GM10266 (cell line): ENCODE measurements around the gene NPR3.

ENCODE experiments used
- DNase-seq: peaks from one replicate; pipeline ENCODE4 v3.0.0; 2012; ENCODE audit errors: extremely low spot score
- TF ChIP-seq, protein P1 (sequence below): IDR thresholded peaks from 2 replicates; pipeline ENCODE4 v1.5.1; 2012; ENCODE audit warnings: mild to moderate bottlenecking, low read depth; ENCODE audit not compliant: control insufficient read depth, insufficient read depth; ENCODE audit errors: missing control alignments

NPR3 gene

DNA sequence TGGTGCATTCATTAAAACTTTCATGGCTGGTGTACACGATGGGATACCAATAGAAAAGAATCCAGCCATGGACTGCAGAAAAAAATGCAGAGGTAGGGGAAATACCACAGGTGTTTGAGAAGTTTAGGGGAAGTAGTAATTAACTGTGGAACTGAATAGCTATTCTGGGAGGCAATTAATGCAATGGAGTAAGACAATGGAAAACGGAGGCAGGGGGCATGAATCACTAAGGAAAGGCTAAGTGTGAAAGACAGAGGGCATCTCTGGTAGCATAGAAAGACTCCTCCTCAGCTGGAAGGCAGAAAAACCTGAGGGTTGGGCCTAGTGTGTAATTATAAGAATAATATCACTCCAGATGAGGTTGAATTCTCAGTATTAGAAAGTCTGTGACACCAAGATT is 30.9 kb upstream of the NPR3 start:
- no peak for DNase-seq
- TF ChIP-seq, protein P1, sequence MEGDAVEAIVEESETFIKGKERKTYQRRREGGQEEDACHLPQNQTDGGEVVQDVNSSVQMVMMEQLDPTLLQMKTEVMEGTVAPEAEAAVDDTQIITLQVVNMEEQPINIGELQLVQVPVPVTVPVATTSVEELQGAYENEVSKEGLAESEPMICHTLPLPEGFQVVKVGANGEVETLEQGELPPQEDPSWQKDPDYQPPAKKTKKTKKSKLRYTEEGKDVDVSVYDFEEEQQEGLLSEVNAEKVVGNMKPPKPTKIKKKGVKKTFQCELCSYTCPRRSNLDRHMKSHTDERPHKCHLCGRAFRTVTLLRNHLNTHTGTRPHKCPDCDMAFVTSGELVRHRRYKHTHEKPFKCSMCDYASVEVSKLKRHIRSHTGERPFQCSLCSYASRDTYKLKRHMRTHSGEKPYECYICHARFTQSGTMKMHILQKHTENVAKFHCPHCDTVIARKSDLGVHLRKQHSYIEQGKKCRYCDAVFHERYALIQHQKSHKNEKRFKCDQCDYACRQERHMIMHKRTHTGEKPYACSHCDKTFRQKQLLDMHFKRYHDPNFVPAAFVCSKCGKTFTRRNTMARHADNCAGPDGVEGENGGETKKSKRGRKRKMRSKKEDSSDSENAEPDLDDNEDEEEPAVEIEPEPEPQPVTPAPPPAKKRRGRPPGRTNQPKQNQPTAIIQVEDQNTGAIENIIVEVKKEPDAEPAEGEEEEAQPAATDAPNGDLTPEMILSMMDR: no peak

DNA sequence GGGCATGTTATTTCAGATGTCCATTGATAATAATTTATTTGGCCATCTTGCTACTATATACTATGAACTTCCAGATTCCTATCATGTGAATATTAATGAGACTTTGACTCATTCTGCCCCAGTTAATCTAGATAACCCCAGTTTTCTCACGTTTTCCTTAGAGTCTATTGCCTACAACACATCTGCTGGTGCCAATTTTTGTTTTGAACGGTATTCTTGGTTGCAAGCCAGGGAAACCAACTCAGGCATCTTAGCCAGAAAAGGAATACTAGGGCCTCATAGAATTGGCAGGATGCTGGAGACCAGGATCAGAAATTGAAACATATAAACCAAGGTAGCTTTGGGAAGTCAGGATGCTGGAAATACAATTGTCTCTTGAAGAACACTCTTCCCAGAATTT is 28.0 kb upstream of the NPR3 start:
- TF ChIP-seq, protein P1: no peak
- no peak for DNase-seq

GRCh38 chr5:32684260-32684659 is 26.9 kb upstream of the NPR3 start:
- no peak for DNase-seq
- TF ChIP-seq, protein P1: no peak

DNA sequence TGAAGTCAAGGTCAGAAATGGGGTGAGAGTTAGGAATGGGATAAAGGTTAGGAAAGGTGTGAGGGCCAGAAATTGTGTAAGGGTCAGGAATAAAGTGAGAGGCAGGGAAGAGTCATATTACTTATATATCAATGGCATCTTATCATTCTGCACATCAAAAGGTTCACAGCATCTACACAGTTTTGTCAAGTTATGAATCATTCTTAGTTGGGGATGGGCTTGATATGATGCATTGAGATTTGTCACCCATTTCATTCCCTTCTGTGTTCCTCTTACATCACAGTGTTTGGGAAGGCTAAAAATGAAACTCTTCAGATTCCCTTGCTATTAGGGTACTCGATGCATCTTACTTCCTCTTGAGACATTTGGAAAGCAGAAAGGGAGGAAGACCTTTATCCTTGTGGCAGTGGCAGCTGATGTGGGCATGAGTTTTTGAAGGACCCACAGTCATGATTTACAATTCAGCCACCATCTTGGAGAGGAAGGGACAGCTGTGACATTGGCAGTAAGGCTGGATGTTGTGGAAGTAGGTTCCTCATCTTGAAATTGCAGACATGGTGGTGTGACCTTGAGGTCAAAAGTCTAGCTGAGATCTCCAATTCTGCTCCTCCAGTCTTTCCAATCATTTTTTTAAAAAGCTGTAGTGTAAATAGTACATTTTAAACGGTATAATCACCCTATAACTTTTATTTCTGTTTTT is 24.2 kb upstream of the NPR3 start:
- TF ChIP-seq, protein P1: no peak
- DNase-seq: no peak

DNA sequence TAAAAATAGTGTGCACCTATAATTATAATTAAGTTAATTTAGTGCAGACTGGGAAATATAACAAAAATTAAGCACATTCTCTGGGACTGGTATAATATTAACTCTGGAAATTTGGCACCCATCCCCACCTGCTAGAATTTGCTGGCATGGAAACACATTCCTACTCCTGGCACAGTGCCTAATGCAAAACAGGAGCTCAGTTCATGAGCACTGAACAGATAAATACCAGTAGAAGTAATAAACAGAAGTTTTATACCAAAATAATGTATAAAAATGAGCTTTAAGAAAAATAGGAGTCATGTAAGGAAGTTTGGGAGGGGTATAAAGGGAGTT is 23.7 kb upstream of the NPR3 start:
- DNase-seq: no peak
- TF ChIP-seq, protein P1: no peak

- TF ChIP-seq, protein P1: no peak
- no peak for DNase-seq
Observed at GRCh38 chr5:32690153-32690552, 21.0 kb upstream of the NPR3 start.

- DNase-seq: no peak
- TF ChIP-seq, protein P1: no peak
Observed at GRCh38 chr5:32690666-32691065, 20.5 kb upstream of the NPR3 start.
